Measurements from ENCODE around the gene ADORA1. TPM values are rescaled to one million over a fixed set of nuclear protein-coding genes. Genes with fewer than 3 reads are reported as not detected.

The ADORA1 gene
- total RNA-seq, 1 donor from 2014 or later: 4.1 TPM

GRCh38 chr1:203101813-203102634, 25.5 kb upstream of the ADORA1 start:
- no peak for DNase-seq
- H3K4me3 ChIP-seq: no peak overlapping the region
- H3K9me3 ChIP-seq: no peaks in the 10 kb centered on the region
- no peaks in the 10 kb centered on the region for H3K36me3 ChIP-seq
- ATAC-seq: no peak
- H3K27ac ChIP-seq: no peak overlapping the region
- no peak for TF ChIP-seq CTCF (IDR thresholded peaks at IDR 0.05)
- intact Hi-C loops (cut with DNase I): no loop called here
- no peaks in the 10 kb centered on the region for H3K4me1 ChIP-seq
- no peaks in the 10 kb centered on the region for H3K27me3 ChIP-seq

GRCh38 chr1:203103216-203103615, 24.3 kb upstream of the ADORA1 start:
- TF ChIP-seq CTCF (IDR thresholded peaks at IDR 0.05): no peak
- no peak overlapping the region for H3K27ac ChIP-seq
- no peak overlapping the region for H3K4me3 ChIP-seq
- intact Hi-C loops (cut with DNase I): no loop called here
- H3K27me3 ChIP-seq: no peaks in the 10 kb centered on the region
- no peaks in the 10 kb centered on the region for H3K9me3 ChIP-seq
- H3K4me1 ChIP-seq: no peaks in the 10 kb centered on the region
- DNase-seq (no peak), ATAC-seq (no peak)
- H3K36me3 ChIP-seq: no peaks in the 10 kb centered on the region

GRCh38 chr1:203103829-203104495, 23.6 kb upstream of the ADORA1 start:
- DNase-seq (no peak), ATAC-seq (no peak)
- H3K4me3 ChIP-seq: no peak overlapping the region
- TF ChIP-seq CTCF (IDR thresholded peaks at IDR 0.05): no peak
- H3K9me3 ChIP-seq: no peaks in the 10 kb centered on the region
- no peaks in the 10 kb centered on the region for H3K4me1 ChIP-seq
- H3K27me3 ChIP-seq: no peaks in the 10 kb centered on the region
- intact Hi-C loops (cut with DNase I): no loop called here
- no peaks in the 10 kb centered on the region for H3K36me3 ChIP-seq
- H3K27ac ChIP-seq: no peak overlapping the region

- TF ChIP-seq CTCF (IDR thresholded peaks at IDR 0.05): no peak
Measured at GRCh38 chr1:203104789-203105390, 22.6 kb upstream of the ADORA1 start.

GRCh38 chr1:203112475-203112874, 15.1 kb upstream of the ADORA1 start:
- DNase-seq (no peak), ATAC-seq (no peak)
- Histone ChIP-seq H3K9me3 (no peaks in the 10 kb centered on the region), H3K27me3 (peaks cover 14% of the 10 kb centered on the region), H3K36me3 (no peaks in the 10 kb centered on the region), H3K4me3 (no peak overlapping the region), H3K4me1 (no peaks in the 10 kb centered on the region), H3K27ac (no peak overlapping the region)
- TF ChIP-seq CTCF (IDR thresholded peaks at IDR 0.05): no peak
- intact Hi-C loops (cut with DNase I): no loop called here

More at GRCh38 chr1:203104789-203105390, 22.6 kb upstream of the ADORA1 start:
- Histone ChIP-seq H3K9me3 (no peaks in the 10 kb centered on the region), H3K4me3 (no peak overlapping the region), H3K36me3 (no peaks in the 10 kb centered on the region), H3K27me3 (no peaks in the 10 kb centered on the region), H3K4me1 (no peaks in the 10 kb centered on the region), H3K27ac (no peak overlapping the region)
- DNase-seq: no peak
- no peak for ATAC-seq
- intact Hi-C loops (cut with DNase I): no loop called here

All from upper lobe of right lung (tissue), 1 donor.